Hematopoietic multipotent progenitor cell (in vitro differentiated cells): ENCODE results near the gene HS2ST1. TPM values are rescaled to one million over a fixed set of nuclear protein-coding genes. Genes with fewer than 3 reads are reported as not detected.

Experiments used
- DNase-seq, 3 donors: peaks; one replicate each; pipeline ENCODE4 v3.0.0-alpha.2; 2011 to 2015; ENCODE audit warnings: low read depth in 2 of 3, low spot score in 2 of 3
- total RNA-seq: library from RNA; depleted of rRNA; stranded (reverse); fragments of >200 nt; gene quantifications from one replicate; pipeline ENCODE4 v1.2.3, GENCODE V29; 2012

Gene HS2ST1
- total RNA-seq, 1 donor = 6.2 TPM

- peak in 2 of 3 donors; percentile 79 to 85 for DNase-seq
These were observed 237.3 kb downstream of the HS2ST1 start for GRCh38 chr1:87151500-87152421.

DNA sequence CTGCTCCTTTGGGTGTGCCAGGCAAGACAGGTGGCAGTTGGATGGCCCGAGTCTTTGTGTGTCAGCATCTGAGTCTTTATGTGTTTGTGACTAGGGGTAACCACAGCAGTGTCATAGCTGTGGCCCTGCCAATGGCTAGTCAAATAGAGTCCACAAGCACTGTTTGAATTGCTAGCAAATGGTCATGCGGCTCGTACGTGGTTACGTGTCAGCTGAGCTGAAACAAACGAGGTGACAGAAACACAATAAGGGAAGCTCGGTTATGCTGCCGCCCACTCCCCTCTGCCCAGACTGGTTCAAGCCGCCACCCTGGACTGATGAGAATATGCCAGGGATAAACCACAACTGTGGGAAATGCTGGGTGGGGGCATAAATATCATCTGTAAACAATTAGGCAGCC lies 239.9 kb downstream of the HS2ST1 start:
- DNase-seq = no peak

- no peak for DNase-seq
These were observed 240.7 kb downstream of the HS2ST1 start for GRCh38 chr1:87155170-87155569.

- DNase-seq = no peak
These were observed 241.2 kb downstream of the HS2ST1 start for GRCh38 chr1:87155648-87156047.

- DNase-seq = no peak
These were observed 241.7 kb downstream of the HS2ST1 start for GRCh38 chr1:87156124-87156523.

GRCh38 chr1:87159378-87159915 lies 245.0 kb downstream of the HS2ST1 start:
- DNase-seq = no peak

Other genes with a start within 250 kb of the HS2ST1 start
- gene SH3GLB1, start 210.1 kb upstream of the HS2ST1 start, total RNA-seq = 16.7 TPM
- 56.8 TPM for gene SELENOF, start 509 bp upstream of the HS2ST1 start, total RNA-seq